Kidney glomerular epithelial cell (primary cell): ENCODE data around the gene RGS11.

ENCODE experiments used
- DNase-seq: peaks from one replicate; lab custom pipeline; 2025; lab: John Stamatoyannopoulos, UW

Gene RGS11

DNA sequence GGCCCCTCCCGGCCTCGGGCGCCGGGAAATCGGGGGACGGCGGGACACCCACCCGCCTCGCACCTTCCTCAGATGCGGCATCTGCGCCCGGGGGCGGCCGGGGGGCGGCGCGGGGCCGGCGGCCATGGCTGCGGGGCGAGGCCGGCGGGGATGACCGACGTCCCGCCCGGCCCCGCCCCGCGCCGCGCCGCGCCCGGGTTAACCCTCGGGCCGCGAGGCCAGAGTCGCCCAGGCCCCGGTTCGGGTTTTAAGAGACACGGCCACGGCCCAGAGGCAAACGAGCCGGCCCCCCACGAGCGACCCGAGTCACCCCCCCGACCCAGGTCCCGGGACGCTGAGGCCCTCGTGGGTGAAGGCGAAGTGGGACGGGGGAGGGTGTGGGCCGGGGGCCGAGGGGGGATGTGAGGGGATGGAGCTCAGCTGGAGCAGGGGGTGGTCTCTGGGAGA lies at the start of gene RGS11:
Gene RGS11 (minus strand): TSS at position 159 of the 447 bp plus-strand sequence. CDS start 33 bp downstream, at position 126.
- no peak for DNase-seq

DNA sequence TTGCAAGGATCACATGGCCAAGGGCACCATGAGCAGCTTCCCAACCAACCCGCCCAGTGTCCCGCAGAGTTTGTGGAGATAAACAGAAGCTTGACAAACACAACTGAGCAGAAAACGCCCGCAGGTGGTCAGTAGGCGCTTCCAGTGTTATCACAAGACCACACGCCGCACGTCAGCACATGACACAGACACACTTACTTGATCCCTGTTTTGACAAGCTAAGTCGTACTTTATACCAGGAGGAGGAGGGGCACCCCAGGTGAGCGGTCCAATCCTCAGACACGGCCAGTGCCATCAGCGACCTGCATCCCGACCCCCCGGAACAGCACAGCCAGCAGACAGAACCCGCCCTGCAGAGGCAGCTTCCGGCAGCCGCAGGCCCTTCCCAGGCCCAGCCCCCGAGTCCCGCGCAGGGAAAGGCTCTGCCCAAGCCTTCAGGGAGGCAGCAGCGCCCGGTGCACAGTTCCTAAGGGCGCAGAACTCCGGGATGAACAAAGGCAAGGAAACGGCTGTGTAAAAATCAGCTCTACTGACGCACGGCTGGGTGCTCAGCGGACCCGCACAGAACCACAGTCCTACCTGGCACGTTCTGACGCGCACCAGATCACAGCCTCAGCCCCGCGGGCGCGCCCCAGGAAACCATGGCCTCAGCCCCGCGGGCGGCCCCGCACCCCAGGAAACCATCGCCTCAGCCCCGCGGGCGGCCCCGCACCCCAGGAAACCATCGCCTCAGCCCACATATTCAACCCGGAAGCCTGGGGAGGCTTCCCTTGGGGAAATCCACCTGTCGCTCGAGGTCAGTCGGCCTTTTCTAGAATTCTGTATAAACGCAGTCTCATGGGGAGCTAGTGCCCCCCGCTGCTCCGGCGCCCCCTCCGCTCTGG lies 48.9 kb upstream of the RGS11 start:
- DNase-seq = no peak

DNA sequence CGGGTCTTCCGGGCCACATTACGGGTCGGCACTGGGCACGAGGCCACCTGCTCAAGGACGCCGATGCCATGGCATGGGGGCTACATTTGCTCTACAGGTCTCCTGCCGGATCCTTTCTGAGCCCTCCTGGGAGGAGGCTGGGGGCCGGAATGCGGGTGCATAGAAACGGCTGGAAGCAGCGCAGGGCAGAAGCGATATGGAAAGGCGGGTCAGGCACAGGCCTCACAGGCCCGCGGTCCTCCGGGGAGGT lies 48.4 kb upstream of the RGS11 start:
- DNase-seq = no peak

DNA sequence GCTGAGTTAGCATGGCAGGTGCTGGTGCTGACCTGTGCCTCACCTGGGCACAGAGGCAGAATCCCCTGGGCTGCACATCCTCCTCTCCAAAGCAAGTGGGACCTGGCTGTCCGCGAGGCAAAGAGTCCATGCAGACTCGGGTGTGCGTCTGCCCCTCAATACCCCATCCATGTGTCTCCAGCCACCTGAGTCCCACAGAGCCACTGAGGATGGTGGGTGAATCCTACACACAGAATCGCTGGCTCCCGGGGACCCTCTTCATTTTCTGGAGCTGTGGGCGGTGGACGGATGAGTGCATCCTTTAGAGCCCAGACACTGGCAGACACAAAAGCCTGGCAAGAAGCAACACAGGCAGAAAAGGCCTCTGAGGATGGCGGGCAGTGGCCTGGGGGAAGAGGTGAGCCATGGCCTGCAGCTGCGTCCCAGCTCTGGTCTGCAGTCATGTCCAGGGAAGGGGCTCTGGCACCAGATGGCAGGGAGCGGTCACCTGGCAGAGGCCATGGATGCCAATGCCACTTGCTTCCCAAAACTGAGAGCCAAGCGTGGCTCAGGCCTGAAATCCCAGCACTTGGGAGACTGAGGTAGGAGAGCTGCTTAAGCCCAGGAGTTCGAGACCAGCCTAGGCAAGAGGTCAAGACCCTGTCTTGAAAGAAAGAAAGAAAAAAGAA lies 46.9 kb upstream of the RGS11 start:
- no peak for DNase-seq

DNA sequence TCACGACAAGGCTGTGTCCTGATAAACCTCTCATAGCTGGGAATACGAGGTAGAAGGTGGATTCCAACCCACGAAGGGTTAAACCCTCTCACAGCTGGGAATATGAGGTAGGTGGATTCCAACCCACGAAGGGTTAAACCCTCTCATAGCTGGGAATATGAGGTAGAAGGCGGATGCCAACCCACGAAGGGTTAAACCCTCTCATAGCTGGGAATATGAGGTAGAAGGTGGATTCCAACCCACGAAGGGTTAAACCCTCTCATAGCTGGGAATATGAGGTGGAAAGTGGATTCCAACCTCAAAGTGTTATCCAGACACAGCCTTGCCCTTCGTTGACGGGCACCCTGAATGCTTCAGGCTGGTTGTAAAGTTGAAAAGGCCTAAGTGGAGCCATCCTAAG lies 45.8 kb upstream of the RGS11 start:
- DNase-seq = no peak

DNA sequence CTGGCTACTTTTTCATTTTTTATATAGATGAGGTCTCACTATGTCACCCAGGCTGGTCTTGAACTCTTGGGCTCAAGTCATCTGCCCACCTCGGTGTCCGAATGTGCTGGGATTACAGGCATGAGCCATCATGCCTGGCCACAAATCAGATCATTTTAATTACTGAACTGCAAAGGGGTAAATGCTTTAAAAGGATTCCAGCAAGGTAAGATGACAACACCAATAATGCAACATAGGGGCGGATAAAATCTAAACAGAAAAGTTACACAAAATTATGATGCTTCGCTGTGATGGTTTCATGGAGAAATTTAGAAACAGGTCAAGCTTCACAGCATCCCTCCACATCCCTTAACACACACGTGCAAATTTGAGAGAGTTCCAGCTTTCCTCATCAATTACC lies 44.5 kb upstream of the RGS11 start:
- no peak for DNase-seq

DNA sequence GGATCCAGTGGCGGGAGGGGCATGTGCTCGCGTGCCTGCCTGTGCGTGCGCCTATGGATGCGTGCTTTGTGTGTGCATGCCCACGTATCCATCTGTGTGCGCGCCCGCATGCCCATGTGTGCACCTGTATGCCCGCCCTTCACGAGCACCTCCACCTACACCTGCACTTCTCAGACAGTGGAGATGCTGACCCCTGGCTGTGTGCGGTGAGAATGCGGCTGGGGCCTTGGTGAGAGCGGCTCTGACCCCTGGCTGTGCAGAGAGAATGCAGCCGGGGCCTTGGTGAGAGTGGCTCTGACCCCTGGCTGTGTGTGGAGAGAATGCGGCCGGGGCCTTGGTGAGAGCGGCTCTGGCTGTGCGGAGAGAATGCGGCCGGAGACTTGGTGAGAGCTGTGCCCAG lies 42.9 kb upstream of the RGS11 start:
- DNase-seq = no peak

DNA sequence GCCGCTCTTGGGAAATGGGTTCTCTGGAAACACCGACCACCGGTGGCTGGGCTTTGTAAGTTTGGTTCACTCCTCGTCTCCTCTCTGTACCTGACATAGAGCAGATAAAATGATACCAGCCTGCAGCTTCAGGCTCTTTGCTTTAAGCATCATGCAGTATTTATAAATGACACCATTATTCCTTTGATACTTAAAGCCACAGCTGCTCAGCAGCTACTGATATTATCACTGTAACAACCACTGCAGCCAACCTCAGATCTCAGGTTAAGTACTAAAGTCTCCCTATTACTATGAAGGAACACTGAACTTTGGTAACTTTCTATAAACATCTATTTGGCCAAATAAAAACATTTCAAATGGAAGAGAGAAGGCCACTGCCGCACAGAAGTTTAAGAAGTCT lies 41.8 kb upstream of the RGS11 start:
- no peak for DNase-seq

DNA sequence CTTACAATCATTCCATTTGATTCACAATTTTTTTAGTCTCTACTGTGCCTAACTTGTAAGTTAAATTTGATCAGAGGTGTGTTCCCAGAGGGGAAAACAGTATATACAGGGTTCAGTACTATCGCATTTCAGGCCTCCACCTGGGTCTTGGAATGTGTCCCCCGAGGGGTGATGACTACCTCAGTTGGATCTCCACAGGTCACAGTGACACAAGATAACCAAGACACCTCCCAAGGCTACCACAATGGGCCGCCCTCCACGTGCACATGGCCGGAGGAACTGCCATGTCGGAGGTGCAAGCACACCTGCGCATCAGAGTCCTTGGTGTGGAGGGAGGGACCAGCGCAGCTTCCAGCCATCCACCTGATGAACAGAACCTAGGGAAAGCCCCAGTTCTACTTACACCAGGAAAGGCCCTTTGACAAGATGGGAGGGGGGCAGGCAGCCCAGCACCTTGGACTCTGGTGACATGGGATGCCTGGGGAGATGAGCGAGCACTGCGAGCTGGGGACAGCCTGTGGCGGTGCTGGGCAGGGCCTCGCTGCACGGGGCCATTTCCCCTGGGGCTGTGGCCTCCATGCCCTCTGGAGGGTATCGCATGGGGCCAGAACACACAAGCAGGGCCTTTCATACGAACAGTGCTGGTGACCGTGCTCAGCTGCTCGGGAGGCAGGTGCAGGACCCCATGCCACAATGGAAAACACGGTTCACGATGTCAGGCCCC lies 41.2 kb upstream of the RGS11 start:
- no peak for DNase-seq

DNA sequence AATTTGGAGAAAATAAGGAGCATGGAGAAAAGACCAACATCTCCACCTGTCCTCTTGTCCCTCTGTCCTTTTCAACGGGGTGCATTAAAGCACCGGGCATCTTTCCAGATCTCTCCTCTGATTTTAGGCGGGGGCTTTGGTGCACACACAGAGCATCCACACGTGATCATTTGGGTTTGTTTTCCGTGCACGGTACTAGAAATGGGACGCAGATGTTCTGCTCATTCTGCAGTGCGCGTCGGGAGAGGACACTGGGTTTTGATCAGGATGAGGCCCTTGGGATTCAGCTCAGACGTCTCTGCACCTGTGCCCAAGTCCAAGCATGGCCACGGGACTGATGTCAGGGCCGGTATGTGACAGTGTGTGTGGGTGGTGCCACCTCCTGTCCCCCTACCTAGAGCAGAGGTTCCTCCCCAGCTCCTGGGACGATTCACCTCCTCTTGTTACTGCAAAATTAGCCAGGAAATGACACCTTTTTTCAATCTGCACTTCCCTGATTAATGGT lies 39.1 kb upstream of the RGS11 start:
- no peak for DNase-seq

DNA sequence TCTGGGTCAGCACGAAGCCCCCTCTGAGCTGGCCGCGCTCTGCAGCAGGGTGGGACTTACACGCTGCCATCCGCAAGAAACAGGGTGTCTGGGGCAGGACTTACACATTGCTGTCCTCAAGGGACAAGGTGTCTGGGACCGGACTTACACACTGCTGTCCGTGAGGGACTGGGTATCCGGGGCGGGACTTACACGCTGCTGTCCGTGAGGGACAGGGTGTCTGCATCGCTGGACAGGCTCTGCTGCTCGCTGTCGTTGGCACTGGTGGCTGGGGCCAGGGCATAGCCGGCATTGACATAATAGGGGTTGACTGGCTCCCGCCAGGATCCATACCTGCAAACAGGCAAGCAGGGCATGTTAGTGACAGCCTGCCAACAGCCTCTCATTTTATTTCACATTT lies 38.6 kb upstream of the RGS11 start:
- DNase-seq = no peak

DNA sequence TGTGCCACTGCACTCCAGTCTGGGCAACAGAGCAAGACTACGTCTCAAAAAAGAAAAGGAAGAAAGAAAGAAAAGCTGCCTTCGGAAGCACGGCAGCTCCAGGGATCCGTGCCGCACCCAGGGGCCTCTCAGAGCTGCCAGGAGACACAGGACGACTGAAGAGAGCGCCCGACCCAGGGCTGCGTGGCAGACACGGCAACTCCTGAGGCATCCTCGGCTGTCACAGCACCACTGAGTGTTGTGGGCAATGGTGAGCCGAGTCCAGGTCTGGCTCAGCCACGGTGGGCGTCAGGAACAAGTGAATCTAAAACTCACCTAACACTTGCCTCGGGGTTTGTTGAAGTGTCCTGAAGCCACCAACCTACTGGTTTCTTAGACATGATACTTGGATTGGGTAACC lies 36.0 kb upstream of the RGS11 start:
- no peak for DNase-seq

DNA sequence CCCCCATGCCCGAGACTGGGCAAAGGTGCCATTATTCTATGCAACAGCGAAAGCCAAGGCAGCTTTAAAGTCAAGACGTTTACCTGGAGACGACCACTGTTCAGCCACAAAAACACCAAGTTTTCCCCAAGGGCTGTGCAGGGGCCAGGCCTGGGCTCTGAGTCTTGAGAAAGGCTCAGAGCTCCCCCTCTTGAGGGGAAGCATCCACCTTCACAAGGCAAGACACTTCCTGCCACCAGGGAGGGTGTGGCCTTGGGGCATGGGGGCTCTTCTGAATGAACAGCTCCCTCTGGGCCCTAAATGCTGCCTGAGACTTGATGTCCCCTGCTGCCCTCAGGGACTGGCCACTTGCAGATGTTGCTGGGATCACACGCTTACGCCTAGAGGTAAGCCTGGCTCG lies 33.7 kb upstream of the RGS11 start:
- no peak for DNase-seq

DNA sequence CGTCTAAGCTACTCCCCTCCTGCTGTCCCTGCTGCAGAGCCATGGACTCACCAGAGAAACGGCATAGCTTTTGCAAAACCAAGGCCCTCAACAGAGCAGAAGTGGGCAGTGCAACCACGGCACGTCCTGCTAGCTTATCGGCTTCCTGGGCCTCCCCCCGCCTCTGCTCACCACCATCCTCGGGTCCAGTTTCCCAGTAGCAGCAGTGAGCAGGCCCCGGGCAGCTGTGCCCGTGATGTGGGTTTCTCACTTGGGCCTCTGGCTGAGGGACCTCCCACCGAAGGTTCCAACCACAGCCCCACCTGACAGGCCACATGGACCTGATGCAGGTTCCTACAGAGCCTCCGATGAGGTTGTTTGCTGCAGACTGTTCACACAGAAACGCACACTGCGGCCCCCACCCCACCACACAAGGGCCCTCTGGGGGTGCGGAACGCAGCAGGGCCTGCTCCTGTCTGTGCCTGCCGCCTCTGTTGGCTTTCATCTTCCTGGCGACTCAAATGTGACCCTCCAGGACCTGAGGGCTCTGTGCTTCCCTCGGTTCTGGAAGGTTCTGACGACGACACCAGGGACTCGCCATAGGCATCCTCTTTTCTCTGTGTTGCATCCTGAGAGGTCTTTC lies 32.1 kb upstream of the RGS11 start:
- DNase-seq = no peak

DNA sequence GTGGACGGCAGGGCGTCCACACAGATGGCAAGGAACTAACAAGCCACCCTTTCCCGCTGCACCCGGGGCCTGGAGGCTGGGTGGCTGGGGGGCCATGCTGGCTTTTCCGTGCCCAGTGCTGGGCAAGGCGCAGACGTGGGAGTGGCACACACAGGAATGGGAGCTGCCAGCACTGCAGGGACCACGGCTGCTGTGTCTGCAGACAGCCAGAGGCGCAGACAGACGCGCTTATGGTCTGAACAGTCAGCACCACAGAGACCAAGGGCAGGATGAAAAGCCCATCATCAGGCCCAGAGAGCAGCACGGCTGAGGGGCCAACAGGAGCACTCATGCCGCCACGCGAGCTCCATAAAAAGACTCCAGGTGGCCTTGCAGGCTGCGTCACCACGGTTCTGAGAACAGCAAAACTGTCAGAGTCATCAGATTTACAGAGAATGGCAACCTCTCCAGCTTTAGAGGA lies 31.2 kb upstream of the RGS11 start:
- no peak for DNase-seq

DNA sequence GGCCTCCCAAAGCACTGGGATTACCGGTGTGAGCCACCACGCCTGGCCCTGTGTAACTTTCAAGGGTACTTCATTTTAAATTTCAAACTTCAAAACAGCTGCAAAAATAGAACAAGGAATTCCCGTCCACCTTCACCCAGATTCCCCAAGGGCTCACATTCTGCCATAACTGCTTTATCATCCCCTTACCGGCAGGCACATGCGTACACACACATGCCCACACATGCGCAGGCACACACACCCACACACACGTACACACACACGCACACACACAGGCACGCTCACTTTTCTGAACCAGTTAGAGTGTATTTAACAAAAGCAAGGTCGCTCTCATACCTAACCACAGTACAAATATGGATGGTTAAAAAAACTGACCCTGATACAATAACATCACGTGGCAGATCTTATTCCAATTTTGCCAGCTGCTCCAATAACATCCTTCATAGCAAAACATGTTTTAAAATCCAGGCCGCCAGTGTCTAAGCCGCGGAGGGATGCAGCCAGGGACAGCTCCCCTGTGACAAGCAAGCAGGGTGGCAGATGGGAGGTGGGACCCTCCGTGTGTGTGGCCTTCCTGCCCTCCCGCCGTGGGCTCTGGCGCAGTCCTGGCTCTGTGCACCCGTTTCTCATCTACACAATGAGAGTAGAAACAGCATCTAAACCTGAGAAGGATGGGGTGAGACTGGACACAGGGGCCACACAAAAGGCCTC lies 30.3 kb upstream of the RGS11 start:
- no peak for DNase-seq

DNA sequence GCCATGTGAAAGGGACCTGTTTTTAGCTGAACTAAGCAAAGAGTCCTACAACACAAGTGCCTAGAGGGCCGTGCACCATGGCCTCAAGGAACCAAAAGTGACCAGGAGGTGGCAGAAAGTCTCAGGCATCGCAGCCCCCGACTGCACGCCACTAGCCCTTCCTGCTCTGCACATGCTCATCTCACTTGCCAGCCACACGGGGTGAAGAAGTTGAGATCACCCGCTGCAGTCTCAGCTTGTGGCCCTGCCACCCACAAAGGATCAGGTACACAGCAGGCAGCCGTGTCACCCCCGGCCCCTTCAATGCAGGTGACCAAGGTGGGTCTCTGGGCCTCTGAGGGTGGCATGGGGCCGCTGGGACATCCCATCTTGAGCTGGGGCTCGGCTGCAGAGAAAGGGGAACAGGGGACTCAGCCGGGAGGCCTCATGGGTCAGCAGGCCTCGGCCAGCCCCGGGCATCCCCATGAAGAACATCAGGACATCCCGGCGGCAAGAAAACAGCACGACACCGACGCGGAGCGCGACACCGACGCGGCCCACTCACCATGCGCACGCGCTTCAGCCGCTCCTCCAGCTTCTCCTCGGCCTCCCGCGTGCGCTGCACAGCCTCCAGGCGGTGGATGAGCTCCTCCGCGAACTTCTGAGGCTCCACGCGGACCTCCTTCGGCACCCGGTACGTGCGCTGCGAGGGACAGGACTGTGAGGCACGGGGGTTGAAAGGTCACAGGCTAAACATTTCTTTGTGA lies 28.2 kb upstream of the RGS11 start:
- DNase-seq = no peak

DNA sequence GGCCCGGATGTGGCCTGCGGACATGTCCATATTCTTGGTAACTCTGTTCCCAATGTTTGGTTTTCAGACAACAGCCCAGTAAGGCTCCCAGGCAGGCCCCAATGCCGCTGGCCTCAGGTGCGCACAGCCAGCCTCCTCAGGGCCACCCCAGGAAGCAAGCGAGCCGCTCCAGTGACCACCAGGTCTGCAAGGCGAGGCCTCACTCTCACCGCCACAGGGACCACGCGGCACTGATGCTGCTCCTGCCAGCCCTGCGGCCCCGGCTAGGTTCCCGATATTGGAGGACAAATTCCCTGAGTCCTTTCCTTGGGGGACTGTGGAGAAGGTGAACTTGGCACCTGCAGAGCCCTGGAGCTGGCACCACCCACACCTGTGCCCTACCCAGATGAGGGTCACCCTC lies 26.2 kb upstream of the RGS11 start:
- DNase-seq = no peak

DNA sequence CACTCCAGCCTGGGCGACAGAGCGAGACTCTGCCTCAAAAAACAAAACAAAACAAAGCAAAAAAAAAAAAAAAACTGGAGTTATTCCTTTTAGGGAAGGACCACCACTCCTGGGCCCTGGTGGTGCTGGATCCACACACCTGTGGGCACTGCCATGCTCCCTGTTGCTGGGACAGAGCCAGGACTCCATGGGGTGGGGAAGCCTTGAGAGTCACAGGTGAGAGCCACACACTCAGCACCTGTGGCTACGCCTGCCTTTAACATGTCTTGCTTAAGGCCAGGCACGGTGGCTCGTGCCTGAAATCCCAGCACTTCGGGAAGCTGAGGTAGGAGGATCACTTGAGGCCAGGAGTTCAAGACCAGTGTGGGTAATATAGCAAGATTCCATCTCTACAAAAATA lies 25.5 kb upstream of the RGS11 start:
- no peak for DNase-seq

DNA sequence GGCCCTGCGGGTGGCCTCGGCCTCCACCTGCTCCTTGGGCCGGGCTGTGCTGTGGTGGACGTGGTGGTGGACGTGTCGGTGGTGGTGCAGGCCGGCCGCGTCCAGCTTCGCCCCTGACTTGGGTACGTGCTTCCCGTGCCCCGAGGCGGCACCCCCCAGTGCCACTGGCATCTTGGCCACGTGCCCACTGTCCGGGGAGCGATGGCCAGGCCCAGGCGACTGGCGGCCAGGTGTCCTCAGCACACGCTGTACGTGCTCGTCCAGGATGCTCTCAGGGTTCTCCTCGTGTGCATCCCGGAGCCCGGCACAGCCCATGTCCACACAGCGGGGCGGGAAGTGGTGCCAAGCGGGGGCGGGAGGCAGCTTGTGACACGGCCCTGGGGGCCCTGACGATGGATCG lies 22.1 kb upstream of the RGS11 start:
- no peak for DNase-seq
